H1 (cell line): ENCODE measurements around the gene OCSTAMP. TPM values are rescaled to one million over a fixed set of nuclear protein-coding genes. Genes with fewer than 3 reads are reported as not detected.

Experiments used
- CTCF ChIA-PET: fragments of 300-600 bp; sonication (Branson Sonifier 250); formaldehyde crosslinking; loops from one replicate; lab custom pipeline; 2021; ENCODE audit not compliant: partially characterized antibody; lab: Charles Lee
- POLR2A ChIA-PET: fragments of 300-600 bp; sonication (Branson Sonifier 250); formaldehyde crosslinking; loops from one replicate; lab custom pipeline; 2021; ENCODE audit warnings: inconsistent platforms; ENCODE audit not compliant: partially characterized antibody; lab: Charles Lee
- DNase-seq, 2 experiments: peaks; one replicate each; pipeline versions ENCODE4 v3.0.0 to v3.0.0-alpha.2; 2010 to 2022; ENCODE audit warnings: low spot score in 2 of 2, low read depth in 1 of 2, mixed read lengths in 1 of 2
- FAIRE-seq: peaks from 2 replicates; lab custom pipeline; 2011; peaks lifted over from hg19 to GRCh38; lab: Jason Lieb, UNC
- H2AFZ ChIP-seq: 2 replicates; pipeline ENCODE4 v1.8.1; 2012; ENCODE audit warnings: low read length, inconsistent platforms
- H2AK5ac ChIP-seq: 2 replicates; pipeline ENCODE4 v1.6.1; 2013; ENCODE audit warnings: low read depth, low read length
- H2BK120ac ChIP-seq: replicated peaks from 2 replicates; pipeline ENCODE3; 2013; ENCODE audit warnings: low read depth, low read length, inconsistent platforms
- H2BK12ac ChIP-seq: 2 replicates; pipeline ENCODE4 v1.6.1; 2013; ENCODE audit warnings: low read depth, low read length
- H2BK15ac ChIP-seq: 2 replicates; pipeline ENCODE4 v1.6.1; 2013; ENCODE audit warnings: low read length
- H2BK20ac ChIP-seq: 2 replicates; pipeline ENCODE4 v1.6.1; 2013; ENCODE audit warnings: low read length
- H2BK5ac ChIP-seq: 2 replicates; pipeline ENCODE4 v1.6.1; 2013; ENCODE audit warnings: low read depth, low read length
- H3K14ac ChIP-seq: 2 replicates; pipeline ENCODE4 v1.6.1; 2013; ENCODE audit warnings: inconsistent platforms; ENCODE audit not compliant: insufficient read length
- H3K18ac ChIP-seq: 2 replicates; pipeline ENCODE4 v1.6.1; 2013; ENCODE audit warnings: low read length; ENCODE audit errors: extremely low read depth
- H3K23ac ChIP-seq: 2 replicates; pipeline ENCODE4 v1.6.1; 2013; ENCODE audit warnings: inconsistent platforms; ENCODE audit not compliant: insufficient read length
- H3K23me2 ChIP-seq: 2 replicates; pipeline ENCODE4 v1.6.1; 2013; ENCODE audit warnings: low read depth, low read length
- H3K27ac ChIP-seq: 2 replicates; pipeline ENCODE4 v1.6.1; 2011; ENCODE audit warnings: low read depth, low read length, inconsistent platforms
- H3K27me3 ChIP-seq, 4 experiments: replicated peaks in 1 of 4; 1 replicate in 1 of 4; 2 replicates in 3 of 4; pipeline versions ENCODE4 v1.6.1 to v1.8.1; 2011 to 2013; ENCODE audit warnings: low read length in 3 of 4, mild to moderate bottlenecking in 3 of 4, inconsistent platforms in 2 of 4, mixed read lengths in 2 of 4, moderate library complexity in 1 of 4; ENCODE audit not compliant: control insufficient read depth in 3 of 4, insufficient read depth in 3 of 4; ENCODE audit errors: extremely low read depth in 1 of 4
- H3K36me3 ChIP-seq, 4 experiments: 2 replicates each; pipeline versions ENCODE4 v1.6.1 to v1.8.1; 2011 to 2013; ENCODE audit warnings: mild to moderate bottlenecking in 4 of 4, low read length in 3 of 4, moderate library complexity in 2 of 4, control low read depth in 1 of 4, inconsistent platforms in 1 of 4; ENCODE audit not compliant: insufficient read depth in 4 of 4, control insufficient read depth in 2 of 4
- H3K4ac ChIP-seq: replicated peaks from 2 replicates; pipeline ENCODE3; 2013; ENCODE audit warnings: low read length, low read depth, mixed read lengths, inconsistent platforms; ENCODE audit not compliant: insufficient read length
- H3K4me1 ChIP-seq, 4 experiments: replicated peaks in 1 of 4; 1 replicate in 1 of 4; 2 replicates in 3 of 4; pipeline versions ENCODE4 v1.6.1 to v1.8.1; 2011 to 2013; ENCODE audit warnings: low read length in 3 of 4, inconsistent platforms in 2 of 4, mixed read lengths in 1 of 4; ENCODE audit not compliant: insufficient read depth in 4 of 4, control insufficient read depth in 3 of 4
- H3K4me2 ChIP-seq, 2 experiments: 2 replicates each; pipeline versions ENCODE4 v1.6.1 to v1.8.1; 2011 to 2013; ENCODE audit warnings: low read depth in 2 of 2, low read length in 2 of 2, control low read depth in 1 of 2, inconsistent platforms in 1 of 2, mild to moderate bottlenecking in 1 of 2; ENCODE audit not compliant: insufficient read depth in 1 of 2
- H3K4me3 ChIP-seq, 4 experiments: fragments of 200-600, 300-600 bp in 1 of 4; sonication (generic), shearing (Covaris generic), sonication (Bioruptor Twin) in 1 of 4; 2 replicates each; pipeline versions ENCODE4 v1.5.1 to v1.8.1; 2011 to 2016; ENCODE audit warnings: low read length in 4 of 4, low read depth in 3 of 4, control low read depth in 2 of 4, inconsistent platforms in 2 of 4, mild to moderate bottlenecking in 2 of 4, mixed read lengths in 1 of 4, moderate library complexity in 1 of 4; ENCODE audit not compliant: insufficient read depth in 2 of 4; ENCODE audit errors: extremely low read depth in 1 of 4
- H3K56ac ChIP-seq: replicated peaks from 2 replicates; pipeline ENCODE3; 2013; ENCODE audit warnings: low read depth, mild to moderate bottlenecking, mixed read lengths, low read length, inconsistent platforms; ENCODE audit not compliant: insufficient read length
- H3K79me1 ChIP-seq: 2 replicates; pipeline ENCODE4 v1.6.1; 2013; ENCODE audit warnings: low read depth, low read length, control low read depth
- H3K79me2 ChIP-seq, 2 experiments: 2 replicates each; pipeline versions ENCODE4 v1.6.1 to v1.8.1; 2012 to 2013; ENCODE audit warnings: low read length in 2 of 2, mild to moderate bottlenecking in 2 of 2, inconsistent platforms in 1 of 2; ENCODE audit not compliant: insufficient read depth in 2 of 2, control insufficient read depth in 1 of 2
- H3K9ac ChIP-seq, 4 experiments: replicated peaks in 1 of 4; 1 replicate in 1 of 4; 2 replicates in 3 of 4; pipeline versions ENCODE4 v1.6.1 to v1.8.1; 2011 to 2013; ENCODE audit warnings: low read depth in 3 of 4, low read length in 3 of 4, control low read depth in 2 of 4, mild to moderate bottlenecking in 2 of 4, moderate library complexity in 2 of 4, inconsistent platforms in 1 of 4; ENCODE audit errors: extremely low read depth in 1 of 4
- H3K9me3 ChIP-seq, 2 experiments: 2 replicates each; pipeline versions ENCODE4 v1.6.1 to v1.8.1; 2012 to 2013; ENCODE audit warnings: mild to moderate bottlenecking in 2 of 2, moderate library complexity in 2 of 2, control low read depth in 1 of 2, inconsistent platforms in 1 of 2, low read depth in 1 of 2, low read length in 1 of 2, mixed read lengths in 1 of 2; ENCODE audit not compliant: insufficient read depth in 2 of 2
- H4K20me1 ChIP-seq, 2 experiments: replicated peaks in 1 of 2; 2 replicates each; pipeline versions ENCODE3 to v1.8.1; 2011 to 2013; ENCODE audit warnings: inconsistent platforms in 2 of 2, low read length in 2 of 2, mild to moderate bottlenecking in 1 of 2; ENCODE audit not compliant: insufficient read depth in 2 of 2, control insufficient read depth in 1 of 2
- H4K5ac ChIP-seq: 2 replicates; pipeline ENCODE4 v1.6.1; 2013; ENCODE audit warnings: low read length, low read depth, mixed read lengths, inconsistent platforms; ENCODE audit not compliant: insufficient read length
- H4K8ac ChIP-seq: 2 replicates; pipeline ENCODE4 v1.8.0; 2013; ENCODE audit warnings: mild to moderate bottlenecking, moderate library complexity, low read length, inconsistent platforms; ENCODE audit not compliant: insufficient read depth; ENCODE audit errors: extremely low read depth
- H4K91ac ChIP-seq: replicated peaks from 2 replicates; pipeline ENCODE3; 2013; ENCODE audit warnings: low read length, mixed read lengths, inconsistent platforms; ENCODE audit not compliant: insufficient read length
- CBX5 ChIP-seq: fragments of 300-800, 300-1000 bp; sonication (generic); IDR thresholded peaks from 2 replicates; pipeline ENCODE4 v1.7.1; 2016; ENCODE audit warnings: antibody characterized with exemption, low read length, low read depth
- POLR2AphosphoS5 ChIP-seq: IDR thresholded peaks from 2 replicates; pipeline ENCODE4 v1.6.1; 2011; ENCODE audit warnings: low read depth, low read length
- POU5F1 ChIP-seq: IDR thresholded peaks from 2 replicates; pipeline ENCODE4 v1.6.1; 2011; ENCODE audit warnings: low read depth, mild to moderate bottlenecking, low read length, moderate library complexity
- RBBP5 ChIP-seq: IDR thresholded peaks from 2 replicates; pipeline ENCODE4 v1.7.1; 2012; ENCODE audit warnings: low read depth, mild to moderate bottlenecking, inconsistent platforms, low read length, moderate library complexity, borderline replicate concordance
- RNF2 ChIP-seq: fragments of 200-900, 300-1000 bp; sonication (generic); IDR thresholded peaks from 2 replicates; pipeline ENCODE4 v1.7.1; 2016; ENCODE audit warnings: borderline replicate concordance, low read depth, mild to moderate bottlenecking, antibody characterized with exemption, low read length; ENCODE audit not compliant: poor library complexity, severe bottlenecking; ENCODE audit errors: missing control alignments
- SAP30 ChIP-seq: fragments of 300-600 bp; sonication (generic); IDR thresholded peaks from 2 replicates; pipeline ENCODE4 v1.7.1; 2012; ENCODE audit warnings: low read length, moderate library complexity, mild to moderate bottlenecking, inconsistent platforms; ENCODE audit not compliant: insufficient read depth, insufficient replicate concordance
- SIX5 ChIP-seq: IDR thresholded peaks from 2 replicates; pipeline ENCODE4 v1.6.1; 2011; ENCODE audit warnings: mild to moderate bottlenecking, low read depth, low read length
- TAF1 ChIP-seq: IDR thresholded peaks from 2 replicates; pipeline ENCODE4 v1.6.1; 2011; ENCODE audit warnings: mild to moderate bottlenecking, low read depth, low read length
- TAF7 ChIP-seq: optimal IDR thresholded peaks from 2 replicates; pipeline ENCODE3; 2011; ENCODE audit warnings: low read depth, mild to moderate bottlenecking, inconsistent platforms, low read length, moderate library complexity, borderline replicate concordance
- WGBS, 2 experiments: shearing (Covaris generic) in 1 of 2; methylation state at CpG; one replicate each; pipeline versions ENCODE4 v1.1.6 to v1.1.7; 2013 to 2015; ENCODE audit warnings: low lambda C conversion rate in 2 of 2, mixed read lengths in 2 of 2, inconsistent platforms in 1 of 2, low coverage in 1 of 2, missing lambda C conversion rate in 1 of 2; ENCODE audit not compliant: insufficient replicate concordance in 2 of 2, insufficient coverage in 1 of 2, insufficient read length in 1 of 2; ENCODE audit errors: extremely low coverage in 1 of 2, missing lambda C conversion rate in 1 of 2; 5-methylcytosine and 5-hydroxymethylcytosine counted together
- polyA plus RNA-seq, 7 experiments: library from polyadenylated mRNA; depleted of rRNA in 3 of 7; stranded (reverse) in 5 of 7; unstranded in 2 of 7; fragments of >200 nt in 5 of 7; fragments of 200-250 nt in 2 of 7; gene quantifications; 1 replicate in 5 of 7; 2 replicates in 1 of 7; 4 replicates in 1 of 7; pipeline versions ENCODE4 v1.2.1 to v1.2.3, GENCODE V29; 2011 to 2013; ENCODE audit warnings: missing spikeins in 2 of 7, mixed read lengths in 2 of 7
- total RNA-seq: library from RNA; stranded (reverse); fragmentation: NEBNext Ultra II Directional; extraction: Animal tissue kit (Norgen Biotek cat#: 25700); gene quantifications from 2 replicates; pipeline ENCODE4 v1.2.1, GENCODE V29; 2021
- TF ChIP-seq, protein P1 (sequence below): IDR thresholded peaks from 2 replicates; pipeline ENCODE4 v1.6.1; 2012; ENCODE audit warnings: low read length, inconsistent platforms
- TF ChIP-seq, protein P2 (sequence below): IDR thresholded peaks from 2 replicates; pipeline ENCODE4 v1.6.1; 2011; ENCODE audit warnings: low read length, improper control_type of control experiment

OCSTAMP gene
- total and polyA plus RNA-seq, 2 of the 8 experiments (the other 6 are each of a cell fraction or from before 2014, with no cell fraction given): 0.09 to 0.13 TPM

DNA sequence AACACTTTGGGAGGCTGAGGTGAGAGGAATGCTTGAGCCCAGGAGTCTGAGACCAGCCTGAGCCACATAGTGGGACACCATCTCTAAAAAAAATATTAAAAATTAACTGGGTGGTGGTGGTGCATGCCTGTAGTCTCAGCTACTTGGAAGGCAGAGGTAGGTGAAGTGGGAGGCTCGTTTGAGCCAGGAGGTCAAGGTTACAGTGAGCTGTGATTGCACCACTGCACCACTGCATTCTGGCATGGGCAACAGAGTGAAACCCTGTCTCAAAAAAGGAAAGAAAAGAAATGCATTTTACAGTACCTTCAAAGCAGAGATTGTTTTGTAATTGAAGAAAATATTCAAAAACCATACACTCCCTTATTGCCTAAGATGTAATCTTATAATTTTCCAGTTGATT, 6.5 kb downstream of the OCSTAMP start:
- Histone ChIP-seq H3K9ac (no peak overlapping the region), H3K79me2 (no peaks in the 10 kb centered on the region), H3K27ac (no peak overlapping the region), H3K56ac (no peak overlapping the region), H3K4me2 (no peak overlapping the region), H3K4me3 (no peak overlapping the region), H3K4ac (no peak overlapping the region), H3K27me3 (no peaks in the 10 kb centered on the region; a peak in 1 of 7 replicates), H3K23ac (no peak overlapping the region), H3K4me1 (peaks cover 0 to 5% (median 2%) of the 10 kb centered on the region in 4 experiments; a peak in 2 of 7 replicates), H3K14ac (no peak overlapping the region), H4K8ac (no peak overlapping the region), H2AK5ac (no peak overlapping the region), H2BK20ac (no peak overlapping the region), H4K5ac (no peak overlapping the region), H4K91ac (no peak overlapping the region), H2BK12ac (no peak overlapping the region), H2BK5ac (no peak overlapping the region), H3K36me3 (no peaks in the 10 kb centered on the region), H3K79me1 (no peaks in the 10 kb centered on the region), H2BK15ac (no peak overlapping the region), H3K23me2 (no peaks in the 10 kb centered on the region), H3K18ac (no peak overlapping the region), H3K9me3 (no peaks in the 10 kb centered on the region), H4K20me1 (no peaks in the 10 kb centered on the region), H2BK120ac (no peak overlapping the region), H2AFZ (no peak overlapping the region)
- 70% methylated on average over 1 of the region's 1 CpG; no CpG with 5 or more reads in 1 of the 2 experiments for WGBS, 2 experiments
- ChIA-PET POLR2A (interaction anchor here (0.6 kb wide), 1 partner anchor 11 kb away, joined by 3 read pairs; no protein-coding TSS in a partner anchor), CTCF (interaction anchor here (0.9 to 3.0 kb wide), 6 partner anchors 13 to 164 kb away, joined by 3 to 22 read pairs (median 3); no protein-coding TSS in a partner anchor)
- DNase-seq: no peak
- FAIRE-seq: no peak
- TF ChIP-seq POLR2AphosphoS5: no peak
- TF ChIP-seq TAF7: no peak
- no peak for TF ChIP-seq TAF1
- no peak for TF ChIP-seq SAP30
- TF ChIP-seq, protein P1, sequence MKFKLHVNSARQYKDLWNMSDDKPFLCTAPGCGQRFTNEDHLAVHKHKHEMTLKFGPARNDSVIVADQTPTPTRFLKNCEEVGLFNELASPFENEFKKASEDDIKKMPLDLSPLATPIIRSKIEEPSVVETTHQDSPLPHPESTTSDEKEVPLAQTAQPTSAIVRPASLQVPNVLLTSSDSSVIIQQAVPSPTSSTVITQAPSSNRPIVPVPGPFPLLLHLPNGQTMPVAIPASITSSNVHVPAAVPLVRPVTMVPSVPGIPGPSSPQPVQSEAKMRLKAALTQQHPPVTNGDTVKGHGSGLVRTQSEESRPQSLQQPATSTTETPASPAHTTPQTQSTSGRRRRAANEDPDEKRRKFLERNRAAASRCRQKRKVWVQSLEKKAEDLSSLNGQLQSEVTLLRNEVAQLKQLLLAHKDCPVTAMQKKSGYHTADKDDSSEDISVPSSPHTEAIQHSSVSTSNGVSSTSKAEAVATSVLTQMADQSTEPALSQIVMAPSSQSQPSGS: no peak
- no peak for TF ChIP-seq CBX5
- TF ChIP-seq, protein P2, sequence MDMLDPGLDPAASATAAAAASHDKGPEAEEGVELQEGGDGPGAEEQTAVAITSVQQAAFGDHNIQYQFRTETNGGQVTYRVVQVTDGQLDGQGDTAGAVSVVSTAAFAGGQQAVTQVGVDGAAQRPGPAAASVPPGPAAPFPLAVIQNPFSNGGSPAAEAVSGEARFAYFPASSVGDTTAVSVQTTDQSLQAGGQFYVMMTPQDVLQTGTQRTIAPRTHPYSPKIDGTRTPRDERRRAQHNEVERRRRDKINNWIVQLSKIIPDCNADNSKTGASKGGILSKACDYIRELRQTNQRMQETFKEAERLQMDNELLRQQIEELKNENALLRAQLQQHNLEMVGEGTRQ: no peak
- TF ChIP-seq RBBP5: no peak
- no peak for TF ChIP-seq RNF2
- no peak for TF ChIP-seq POU5F1
- TF ChIP-seq SIX5: no peak
